H1 (cell line): ENCODE data around the gene ABCC4.
"Not testable (repeated sequence)": the region's sequence is repeated elsewhere in the genome, so short reads cannot be mapped to it uniquely, and the experiment has no call there.

Experiments used
- CBX5 ChIP-seq: fragments of 300-800, 300-1000 bp; sonication (generic); IDR thresholded peaks from 2 replicates; pipeline ENCODE4 v1.7.1; 2016; ENCODE audit warnings: antibody characterized with exemption, low read length, low read depth
- CREB1 ChIP-seq: IDR thresholded peaks from 2 replicates; pipeline ENCODE4 v1.6.1; 2012; ENCODE audit warnings: inconsistent platforms
- CTCF ChIP-seq, 3 experiments: IDR thresholded peaks; 1 replicate in 2 of 3; 2 replicates in 1 of 3; pipeline versions ENCODE4 v1.5.1 to v1.6.1; 2011; ENCODE audit warnings: low read length in 3 of 3, mild to moderate bottlenecking in 3 of 3, inconsistent platforms in 2 of 3, low read depth in 1 of 3, moderate library complexity in 1 of 3; ENCODE audit not compliant: insufficient read depth in 1 of 3; ENCODE audit errors: control extremely low read depth in 1 of 3
- EP300 ChIP-seq, 2 experiments: IDR thresholded peaks; 1 replicate in 1 of 2; 2 replicates in 1 of 2; pipeline ENCODE4 v1.6.1; 2011 to 2012; ENCODE audit warnings: low read depth in 2 of 2, low read length in 2 of 2, mild to moderate bottlenecking in 2 of 2, borderline replicate concordance in 1 of 2, inconsistent platforms in 1 of 2, moderate library complexity in 1 of 2
- EZH2 ChIP-seq: fragments of 200-600 bp; sonication (generic); IDR thresholded peaks from 2 replicates; pipeline ENCODE4 v1.7.1; 2012; ENCODE audit warnings: low read depth, mild to moderate bottlenecking, moderate library complexity, low read length, inconsistent platforms; ENCODE audit not compliant: severe bottlenecking
- POLR2AphosphoS5 ChIP-seq: IDR thresholded peaks from 2 replicates; pipeline ENCODE4 v1.6.1; 2011; ENCODE audit warnings: low read depth, low read length
- TEAD4 ChIP-seq: IDR thresholded peaks from 2 replicates; pipeline ENCODE4 v1.6.1; 2012; ENCODE audit warnings: low read depth, low read length, inconsistent platforms, mixed read lengths

GRCh38 chr13:95192564-95192945, 108.7 kb downstream of the ABCC4 start:
- TF ChIP-seq EP300 (IDR thresholded peaks at IDR 0.05; ENCODE audit: borderline replicate concordance in 1 of 2, low read depth in 2 of 2, low read length in 2 of 2); TEAD4; POLR2AphosphoS5; CTCF (IDR thresholded peaks at IDR 0.05; ENCODE audit: control extremely low read depth in 1 of 3, insufficient read depth in 1 of 3, low read depth in 1 of 3, low read length in 3 of 3); CBX5; CREB1; EZH2: not testable (repeated sequence)
